Erythroblast (primary cell): ENCODE data around the gene ANKH.
A peak's percentile ranks its signal among the peaks of the same experiment; 100 is the strongest.

Experiments used
- DNase-seq, 2 experiments: peaks; one replicate each; lab custom pipeline; 2025; lab: John Stamatoyannopoulos, UW
- GATA1 ChIP-seq: IDR thresholded peaks from 2 replicates; pipeline ENCODE4 v1.6.1; 2011; ENCODE audit warnings: low read depth, mild to moderate bottlenecking, control low read depth, low read length, moderate library complexity
- POLR2A ChIP-seq: IDR thresholded peaks from 2 replicates; pipeline ENCODE4 v1.6.1; 2011; ENCODE audit warnings: mild to moderate bottlenecking, low read length

ANKH gene

DNA sequence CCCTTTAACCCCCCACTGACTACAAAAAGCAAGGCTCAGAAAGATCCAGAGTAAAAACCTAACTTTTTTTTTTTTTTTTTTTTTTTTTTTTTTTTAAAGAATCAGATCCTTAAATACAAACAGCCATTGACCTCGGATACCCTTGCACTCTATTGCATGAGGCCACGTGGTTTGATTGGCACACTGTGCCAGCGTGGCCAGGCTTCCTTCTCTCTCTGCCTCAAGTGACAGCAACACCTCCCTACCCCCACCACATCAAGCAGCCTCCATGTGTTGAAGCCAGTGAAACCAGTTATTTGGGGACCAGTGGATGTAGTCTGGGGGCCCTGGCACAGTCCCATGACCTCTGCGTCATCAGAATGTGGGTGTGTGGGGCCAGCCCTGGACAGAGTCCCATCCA lies 135.6 kb downstream of the ANKH start:
- TF ChIP-seq POLR2A (no peak), GATA1 (no peak)
- no peak for DNase-seq

GRCh38 chr5:14734396-14734795 lies 137.2 kb downstream of the ANKH start:
- no peak for DNase-seq
- TF ChIP-seq GATA1 (no peak), POLR2A (no peak)

GRCh38 chr5:14733661-14734060 lies 137.9 kb downstream of the ANKH start:
- TF ChIP-seq POLR2A (no peak), GATA1 (no peak)
- no peak for DNase-seq

DNA sequence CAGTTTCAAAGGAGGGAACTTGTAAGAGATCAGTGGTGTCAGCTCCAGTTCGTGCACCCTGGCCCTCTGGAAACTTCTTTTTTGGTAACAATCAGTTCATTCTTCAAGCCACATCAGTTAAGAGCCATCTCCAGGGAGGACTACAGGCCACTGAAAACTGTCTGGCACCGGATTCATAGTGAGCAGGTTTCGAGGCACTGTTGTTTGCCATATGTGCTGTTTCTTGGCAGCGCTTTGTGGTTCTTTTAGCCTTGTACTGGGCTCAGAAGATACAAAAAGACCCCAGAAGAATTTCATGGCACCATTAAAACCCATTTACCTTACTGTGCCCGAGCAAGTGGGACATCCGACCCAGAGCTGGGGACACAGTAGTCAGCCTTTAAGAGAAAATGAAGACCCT lies 138.6 kb downstream of the ANKH start:
- no peak for DNase-seq
- no peak for TF ChIP-seq GATA1

GRCh38 chr5:14730881-14731280 lies 140.7 kb downstream of the ANKH start:
- DNase-seq, result no peak
- no peak for TF ChIP-seq GATA1
- TF ChIP-seq POLR2A, result no peak

GRCh38 chr5:14730466-14730865 lies 141.1 kb downstream of the ANKH start:
- no peak for TF ChIP-seq GATA1
- TF ChIP-seq POLR2A, result no peak

GRCh38 chr5:14729448-14730385 lies 141.9 kb downstream of the ANKH start:
- no peak for DNase-seq
- TF ChIP-seq POLR2A, result no peak

More at GRCh38 chr5:14730466-14730865, 141.1 kb downstream of the ANKH start:
- DNase-seq, result no peak

GRCh38 chr5:14728459-14728938 lies 143.1 kb downstream of the ANKH start:
- TF ChIP-seq POLR2A, result no peak
- TF ChIP-seq GATA1, result no peak
- DNase-seq, result no peak

- TF ChIP-seq GATA1 (no peak), POLR2A (no peak)
- no peak for DNase-seq
Measured at GRCh38 chr5:14727928-14728458, 143.6 kb downstream of the ANKH start.

GRCh38 chr5:14727428-14727865 lies 144.1 kb downstream of the ANKH start:
- DNase-seq, result peak; percentile 70 to 87
- TF ChIP-seq GATA1 (no peak), POLR2A (no peak)

DNA sequence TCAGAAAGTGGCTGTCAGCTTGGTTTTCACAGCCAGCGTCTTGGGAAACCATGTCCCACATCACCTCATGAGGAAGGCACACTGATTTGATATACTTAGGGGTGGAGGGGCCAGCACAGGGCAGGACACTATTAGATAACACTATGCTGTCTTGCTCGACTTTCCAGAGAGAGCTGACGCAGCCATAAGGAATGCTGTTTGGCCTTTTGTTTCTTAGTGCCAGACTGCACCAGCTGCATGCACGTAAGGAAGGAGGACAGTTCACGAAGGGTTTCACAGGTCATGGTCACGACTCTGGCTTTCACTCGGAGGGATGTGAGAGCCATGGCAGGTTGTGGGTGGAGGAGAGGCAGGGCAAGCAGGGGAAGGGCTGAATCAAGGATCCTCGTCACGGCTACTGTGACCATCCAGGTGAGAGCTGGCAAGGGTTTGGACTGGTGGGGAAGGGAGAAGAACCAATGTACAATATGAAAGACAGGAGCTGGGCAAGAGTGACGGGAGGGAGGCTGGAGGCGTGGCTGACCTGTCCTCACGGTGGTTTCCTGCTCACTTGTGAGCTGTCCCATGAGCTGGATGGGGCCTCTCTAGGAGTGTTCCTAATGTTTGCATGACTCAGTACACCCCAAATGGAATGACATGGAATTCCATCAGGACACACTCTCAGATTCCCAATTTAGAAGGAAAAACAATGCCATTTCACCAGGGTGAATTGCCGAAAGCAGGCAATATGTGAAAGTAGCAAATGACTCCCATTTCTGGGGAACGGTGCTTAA lies 145.3 kb downstream of the ANKH start:
- no peak for DNase-seq
- TF ChIP-seq POLR2A, result no peak
- no peak for TF ChIP-seq GATA1

- TF ChIP-seq GATA1, result no peak
- TF ChIP-seq POLR2A, result no peak
- DNase-seq, result no peak
Measured at GRCh38 chr5:14724633-14725032, 146.9 kb downstream of the ANKH start.

DNA sequence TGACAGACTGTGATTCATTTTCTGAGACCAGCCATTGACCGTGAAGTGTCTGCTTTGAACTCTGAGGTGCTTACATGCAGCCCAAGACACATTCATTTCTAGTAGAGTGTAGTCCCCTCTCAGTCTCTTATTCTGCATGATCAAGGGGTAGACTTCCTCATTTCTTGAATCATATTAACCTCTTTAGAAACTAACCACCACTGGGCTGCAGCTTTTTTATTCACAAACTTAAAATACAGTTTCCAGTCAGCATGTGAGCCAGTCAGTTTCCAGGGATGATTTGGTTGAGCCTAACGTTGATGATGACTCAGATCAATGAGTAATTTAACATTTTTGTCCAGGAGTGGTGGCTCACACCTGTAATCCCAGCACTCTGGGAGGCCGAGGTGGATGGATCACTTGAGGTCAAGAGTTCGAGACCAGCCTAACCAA lies 147.9 kb downstream of the ANKH start:
- no peak for DNase-seq
- TF ChIP-seq GATA1, result no peak

GRCh38 chr5:14722923-14723322 lies 148.7 kb downstream of the ANKH start:
- DNase-seq, result no peak
- TF ChIP-seq POLR2A, result no peak
- no peak for TF ChIP-seq GATA1
